GM23248 (cell line): ENCODE measurements around the gene MCFD2.

Experiments
- EZH2 ChIP-seq: fragments of 200-600 bp; sonication (generic); IDR thresholded peaks from 2 replicates; pipeline ENCODE4 v1.6.1; 2018; ENCODE audit warnings: antibody characterized with exemption, mild to moderate bottlenecking; ENCODE audit not compliant: insufficient read depth, poor library complexity, severe bottlenecking
- EZH2phosphoT487 ChIP-seq: fragments of 200-600 bp; sonication (generic); IDR thresholded peaks from 2 replicates; pipeline ENCODE4 v1.6.1; 2018; ENCODE audit warnings: antibody characterized with exemption, moderate library complexity, mild to moderate bottlenecking, low read depth; ENCODE audit not compliant: insufficient read depth

GRCh38 chr2:46924038-46924437, 8.4 kb upstream of the MCFD2 start:
- TF ChIP-seq EZH2 (no peak), EZH2phosphoT487 (no peak)
